ENCODE measurements around the gene PITX1.

GRCh38 chr5:135069895-135070657 lies 36.0 kb upstream of the PITX1 start:
- TF ChIP-seq POLR2A (IDR thresholded peaks at IDR 0.05) = no peak
- no peak for TF ChIP-seq CTCF (IDR thresholded peaks at IDR 0.05)
- no peak for TF ChIP-seq EP300 (IDR thresholded peaks at IDR 0.05)

Data from ovary (tissue), 3 donors.